NCI-H1436 (cell line): ENCODE data around the gene HSPB7.
"Not testable (repeated sequence)": the region's sequence is repeated elsewhere in the genome, so short reads cannot be mapped to it uniquely, and the experiment has no call there.

Experiments used
- DNase-seq: peaks from one replicate; lab custom pipeline; 2025; lab: John Stamatoyannopoulos, UW

The HSPB7 gene

DNA sequence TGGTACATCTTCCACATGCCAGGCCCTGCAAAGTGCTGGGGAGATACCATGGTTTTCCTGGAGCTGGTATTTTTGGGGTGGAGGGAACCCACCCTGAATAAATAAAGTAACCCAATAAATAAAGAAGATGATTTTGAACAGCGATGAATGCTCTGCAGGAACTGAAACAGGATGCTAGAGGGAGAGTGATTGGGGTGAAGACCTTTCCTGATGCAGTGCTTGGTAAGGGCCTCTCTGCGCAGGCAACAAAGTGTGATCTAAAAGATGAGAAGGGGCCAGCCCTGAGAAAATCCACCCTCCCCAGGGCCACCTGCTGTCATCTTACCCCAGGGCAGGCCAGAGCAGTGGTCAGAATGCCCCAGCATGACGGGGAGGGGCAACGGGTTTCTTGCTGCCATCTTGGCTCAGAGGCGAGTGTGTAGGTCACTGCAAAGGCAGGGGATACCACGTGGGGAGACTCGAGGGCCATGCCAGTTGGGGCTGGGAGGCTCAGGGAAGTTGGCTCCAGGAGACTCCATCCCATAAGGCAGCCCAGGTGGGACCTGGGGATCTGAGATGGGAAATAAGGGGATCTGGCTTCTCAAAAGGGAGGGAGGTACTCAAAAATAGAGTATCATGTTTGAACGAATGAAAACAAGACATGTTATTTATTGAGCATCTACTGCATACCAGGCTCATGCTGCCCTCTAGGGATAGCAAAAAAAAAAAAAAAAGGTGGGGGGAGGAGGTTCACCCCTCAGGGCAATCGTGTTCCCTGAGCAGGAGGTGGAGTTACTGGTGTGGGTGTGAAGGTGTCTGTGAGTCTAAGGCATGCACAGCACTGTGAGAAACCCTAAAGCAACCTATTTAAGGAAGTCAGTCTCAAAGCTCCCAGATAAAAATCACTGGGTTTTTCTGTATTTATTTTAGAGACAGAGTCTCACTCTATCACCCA lies 11.0 kb downstream of the HSPB7 start:
- DNase-seq: no peak

DNA sequence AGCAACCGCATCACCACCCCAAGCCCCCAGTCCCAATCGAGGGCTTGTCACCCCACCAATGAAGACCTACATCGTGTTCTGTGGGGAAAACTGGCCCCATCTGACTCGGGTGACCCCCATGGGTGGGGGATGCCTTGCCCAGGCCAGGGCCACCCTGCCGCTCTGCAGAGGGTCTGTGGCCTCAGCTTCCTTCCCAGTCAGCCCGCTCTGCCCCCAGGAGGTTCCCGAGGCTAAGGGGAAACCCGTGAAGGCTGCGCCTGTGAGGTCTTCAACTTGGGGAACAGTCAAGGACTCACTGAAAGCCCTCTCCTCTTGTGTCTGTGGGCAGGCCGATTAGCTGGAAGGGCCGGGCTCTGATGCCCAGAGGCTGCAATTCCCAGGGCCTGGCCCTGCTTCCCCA lies 11.8 kb downstream of the HSPB7 start:
- DNase-seq: no peak

DNA sequence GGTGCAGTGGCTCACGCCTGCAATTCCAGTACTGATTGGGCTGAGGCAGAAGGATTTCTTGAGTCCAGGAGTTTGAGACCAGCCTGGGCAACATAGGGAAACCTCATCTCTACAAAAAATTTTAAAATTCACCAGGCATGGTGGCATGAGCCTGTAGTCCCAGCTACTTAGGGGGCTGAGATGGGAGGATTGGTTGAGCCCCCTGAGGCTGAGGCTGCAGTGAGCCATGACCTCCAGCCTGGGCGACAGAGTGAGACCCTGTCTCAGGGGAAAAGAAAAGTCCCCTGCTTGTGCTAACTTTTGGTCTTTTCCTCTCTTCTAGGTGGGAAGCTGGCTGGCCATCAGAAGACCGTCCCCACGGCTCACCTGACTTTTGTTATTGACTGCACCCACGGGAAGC lies 12.2 kb downstream of the HSPB7 start:
- DNase-seq: no peak

DNA sequence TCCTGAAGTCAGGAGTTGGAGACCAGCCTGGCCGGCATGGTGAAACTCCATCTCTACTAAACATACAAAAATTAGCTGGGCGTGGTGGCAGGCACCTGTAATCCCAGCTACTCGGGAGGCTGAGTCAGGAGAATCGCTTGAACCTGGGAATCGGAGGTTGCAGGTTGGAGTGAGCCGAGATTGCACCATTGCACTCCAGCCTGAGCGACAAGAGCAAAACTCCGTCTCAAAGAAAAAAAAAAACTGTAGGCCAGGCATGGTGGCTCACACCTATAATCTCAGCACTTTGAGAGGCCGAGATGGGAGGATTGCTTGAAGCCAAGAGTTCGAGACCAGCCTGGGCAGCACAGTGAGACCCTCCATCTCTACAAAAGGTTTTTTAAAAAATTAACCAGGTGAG lies 16.6 kb downstream of the HSPB7 start:
- DNase-seq: not testable (repeated sequence)

DNA sequence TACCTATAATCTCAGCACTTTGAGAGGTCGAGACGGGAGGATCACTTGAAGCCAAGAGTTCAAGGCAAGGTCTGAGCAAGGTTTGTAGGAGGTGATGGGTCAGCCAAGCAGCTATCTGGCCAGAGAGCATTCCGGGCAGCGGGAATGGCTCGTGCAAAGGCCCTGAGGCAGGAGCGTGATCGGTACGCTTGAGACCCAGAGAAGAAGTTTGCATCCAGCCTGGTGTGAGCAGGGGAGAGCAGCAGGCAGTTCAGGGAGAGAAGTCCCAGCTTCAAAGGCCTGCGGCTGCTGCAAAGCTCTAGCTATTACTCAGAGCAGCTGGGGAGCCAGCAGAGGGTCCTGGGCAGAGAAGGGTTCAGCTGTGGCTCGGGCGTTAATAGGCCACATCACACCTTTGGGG lies 18.9 kb downstream of the HSPB7 start:
- DNase-seq: no peak

DNA sequence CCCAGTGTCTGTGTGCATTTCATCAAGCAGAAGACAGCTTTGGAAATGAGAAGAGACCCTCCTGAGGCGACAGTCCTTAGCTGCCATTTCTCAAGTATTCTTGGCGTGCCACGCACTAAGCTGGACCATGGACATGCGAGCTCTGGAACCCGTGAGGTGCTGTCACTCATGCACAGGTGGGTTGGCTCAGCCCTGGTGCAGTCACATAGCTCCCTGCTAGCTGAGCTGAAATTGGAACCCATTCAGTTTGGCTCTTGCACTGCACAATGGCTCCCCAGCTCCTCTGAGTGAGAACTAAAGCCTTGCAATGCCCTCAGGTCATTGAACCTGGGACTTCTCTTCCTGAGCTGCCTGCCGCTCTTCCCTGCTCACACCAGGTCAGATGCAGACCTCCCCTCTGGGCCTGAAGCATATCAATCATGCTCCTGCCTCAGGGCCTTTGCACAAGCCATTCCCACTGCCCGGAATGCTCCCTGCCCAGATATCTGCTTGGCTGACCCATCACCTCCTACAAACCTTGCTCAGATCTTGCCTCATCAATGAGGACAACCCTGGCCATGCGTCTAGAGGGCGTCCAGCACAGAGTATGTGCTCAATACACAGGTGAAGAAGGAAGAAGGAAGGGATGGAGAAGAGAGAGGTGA lies 20.1 kb downstream of the HSPB7 start:
- no peak for DNase-seq

DNA sequence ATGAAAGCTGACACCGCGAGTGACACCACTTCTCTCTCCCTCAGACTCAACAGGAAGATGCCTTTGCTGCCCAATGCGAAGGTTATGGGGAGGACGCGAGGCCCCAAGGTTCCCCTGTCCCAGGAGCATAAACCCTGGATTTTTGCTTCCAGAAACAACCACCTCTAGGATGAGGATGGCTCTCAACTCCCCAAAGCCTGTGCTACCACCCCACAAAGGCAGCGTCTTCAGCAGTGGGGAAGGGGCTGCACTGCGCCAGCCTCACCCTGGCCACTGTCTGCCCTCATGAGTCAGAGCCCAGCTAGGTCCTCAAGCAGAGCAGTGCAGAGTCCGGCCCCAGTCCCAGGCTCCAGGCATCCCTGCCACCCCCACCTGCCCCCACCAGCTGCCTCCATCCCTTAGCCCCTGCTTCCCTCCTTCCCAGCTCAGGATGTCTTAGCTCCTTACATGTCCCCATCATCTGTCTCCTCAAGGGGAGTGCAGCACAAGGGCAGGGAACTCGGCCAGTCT lies 20.7 kb downstream of the HSPB7 start:
- no peak for DNase-seq

DNA sequence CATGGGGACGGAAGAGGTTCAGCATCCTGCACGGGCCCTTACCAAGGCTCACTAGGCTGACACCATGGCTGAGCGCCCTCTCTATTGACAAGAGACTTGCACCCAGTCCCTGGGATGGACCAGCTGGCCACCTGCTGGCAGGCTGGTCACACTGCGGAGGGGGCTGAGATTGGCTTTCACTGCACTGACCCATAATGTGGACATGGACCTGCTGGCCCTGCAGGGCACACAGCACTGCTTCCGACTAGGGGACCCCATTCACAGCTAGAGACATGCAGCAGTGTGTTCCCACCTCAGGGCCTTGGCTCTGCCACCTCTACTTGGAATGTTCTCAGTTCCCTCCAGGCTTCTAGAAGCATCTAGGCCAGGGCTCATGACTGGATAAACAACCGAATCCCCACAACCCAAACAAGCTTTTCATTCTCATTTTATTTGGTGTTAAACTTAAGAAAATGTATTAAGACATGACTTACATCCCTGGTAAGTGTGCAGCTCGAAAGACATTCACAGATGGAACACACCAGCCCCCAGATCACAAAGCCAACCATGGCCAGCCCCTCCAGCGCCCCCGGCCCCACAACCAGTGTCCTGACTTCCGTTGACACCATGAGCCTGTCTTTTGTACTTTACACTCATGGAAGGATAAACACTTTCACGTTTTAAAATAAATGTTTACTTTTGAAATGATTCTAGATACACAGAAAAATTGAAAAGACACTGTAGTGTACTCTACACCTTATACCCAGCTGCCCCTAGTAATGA lies 23.1 kb downstream of the HSPB7 start:
- no peak for DNase-seq

DNA sequence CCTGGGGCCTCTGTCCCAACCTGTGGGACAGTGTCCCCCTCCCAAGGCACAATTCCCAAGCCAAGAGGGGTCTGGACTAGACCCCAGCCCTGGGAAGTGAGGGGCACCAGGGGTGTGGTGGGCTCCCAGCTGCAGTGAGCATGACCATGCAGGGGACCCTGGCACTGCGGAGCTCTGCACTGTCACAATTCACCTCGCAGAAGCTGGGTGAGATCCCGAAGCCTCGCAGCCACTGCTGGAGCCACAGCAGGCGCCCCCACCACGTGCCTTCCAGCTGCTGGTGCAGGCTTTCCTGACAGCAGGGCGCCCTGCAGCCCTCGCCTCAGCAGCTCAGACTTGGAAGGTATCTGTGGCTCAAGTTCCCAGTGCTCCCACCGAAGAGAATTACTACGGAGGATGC lies 23.8 kb downstream of the HSPB7 start:
- no peak for DNase-seq

DNA sequence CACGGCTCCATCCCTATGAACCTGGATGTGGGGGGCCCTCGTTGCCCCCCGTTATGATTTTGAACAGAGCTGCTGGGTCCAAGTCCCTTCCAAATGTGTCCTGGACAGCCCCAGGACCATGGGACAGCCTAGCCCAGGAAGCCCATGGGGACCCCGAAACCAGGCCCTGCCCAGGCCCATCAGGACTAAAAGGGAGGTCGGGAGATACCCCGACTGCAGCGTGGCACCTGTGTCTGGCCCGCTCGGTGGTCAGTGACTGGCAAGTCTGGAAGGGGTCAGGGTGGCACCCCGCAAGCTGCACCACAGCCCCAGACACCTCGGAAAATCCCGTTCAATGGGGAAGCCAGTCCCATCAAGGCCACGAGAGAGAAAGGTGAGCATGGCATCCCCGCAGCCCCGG lies 24.2 kb downstream of the HSPB7 start:
- DNase-seq: no peak

DNA sequence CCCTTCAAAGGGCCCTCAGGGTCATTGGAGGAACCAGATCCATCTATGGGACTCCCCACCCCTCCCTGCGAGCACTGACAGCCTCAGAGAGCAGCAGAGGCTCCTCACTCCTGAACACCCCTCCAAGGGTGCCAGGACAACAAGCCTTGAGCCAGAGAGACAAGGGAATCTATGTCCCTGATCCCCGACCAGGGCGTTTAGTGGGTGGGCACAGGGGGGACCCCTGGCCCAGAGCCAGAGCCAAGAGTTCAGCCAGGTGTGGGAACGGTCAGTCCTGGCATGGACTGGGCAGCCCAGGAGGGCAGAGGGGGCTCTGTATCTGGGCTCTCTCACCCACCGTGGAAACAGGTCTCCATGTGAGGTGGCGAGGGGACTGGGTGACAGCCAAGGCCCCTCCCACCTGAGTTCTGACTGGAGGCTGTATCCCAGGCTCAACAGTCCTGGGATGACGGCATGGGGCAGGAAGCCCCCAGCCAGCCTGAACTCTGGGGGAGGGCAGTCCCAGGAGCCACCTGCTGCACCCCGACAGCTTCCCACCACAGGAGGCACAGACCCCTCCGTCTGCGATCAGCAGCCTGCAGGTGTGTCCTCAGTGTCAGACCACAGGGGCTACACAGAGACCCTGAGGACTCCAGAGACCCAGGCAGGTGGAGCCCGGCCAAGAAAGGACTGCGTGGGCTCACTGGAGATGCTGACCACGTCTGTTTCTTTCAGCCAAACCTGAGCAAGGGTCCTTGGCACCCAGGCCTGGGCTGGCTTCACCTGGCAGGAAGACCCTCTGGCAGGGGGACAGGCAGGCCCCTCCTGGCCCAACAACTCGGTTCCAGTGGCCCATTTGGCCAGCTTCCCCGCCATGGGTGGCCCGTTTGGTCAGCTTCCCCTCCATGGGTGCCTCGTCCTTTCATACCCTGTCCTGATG lies 25.0 kb downstream of the HSPB7 start:
- no peak for DNase-seq

DNA sequence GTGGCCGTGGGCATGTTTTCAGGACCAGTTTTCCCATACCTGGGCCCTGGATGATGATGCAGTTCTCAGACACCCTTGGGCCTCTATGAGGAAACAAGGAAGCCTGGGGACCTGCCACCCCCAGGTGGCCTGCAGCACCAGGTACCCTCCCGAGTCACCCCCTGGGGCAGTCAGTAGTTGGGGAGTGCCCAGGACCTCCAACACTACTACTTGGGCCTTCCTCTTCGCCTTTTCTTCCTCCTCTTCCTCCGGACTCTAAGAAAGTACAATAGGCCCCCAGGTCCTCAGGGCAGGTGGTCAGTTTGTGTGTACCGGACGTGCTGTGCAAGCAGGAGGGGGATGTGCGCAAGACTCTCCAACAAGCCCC lies 25.7 kb downstream of the HSPB7 start:
- no peak for DNase-seq

DNA sequence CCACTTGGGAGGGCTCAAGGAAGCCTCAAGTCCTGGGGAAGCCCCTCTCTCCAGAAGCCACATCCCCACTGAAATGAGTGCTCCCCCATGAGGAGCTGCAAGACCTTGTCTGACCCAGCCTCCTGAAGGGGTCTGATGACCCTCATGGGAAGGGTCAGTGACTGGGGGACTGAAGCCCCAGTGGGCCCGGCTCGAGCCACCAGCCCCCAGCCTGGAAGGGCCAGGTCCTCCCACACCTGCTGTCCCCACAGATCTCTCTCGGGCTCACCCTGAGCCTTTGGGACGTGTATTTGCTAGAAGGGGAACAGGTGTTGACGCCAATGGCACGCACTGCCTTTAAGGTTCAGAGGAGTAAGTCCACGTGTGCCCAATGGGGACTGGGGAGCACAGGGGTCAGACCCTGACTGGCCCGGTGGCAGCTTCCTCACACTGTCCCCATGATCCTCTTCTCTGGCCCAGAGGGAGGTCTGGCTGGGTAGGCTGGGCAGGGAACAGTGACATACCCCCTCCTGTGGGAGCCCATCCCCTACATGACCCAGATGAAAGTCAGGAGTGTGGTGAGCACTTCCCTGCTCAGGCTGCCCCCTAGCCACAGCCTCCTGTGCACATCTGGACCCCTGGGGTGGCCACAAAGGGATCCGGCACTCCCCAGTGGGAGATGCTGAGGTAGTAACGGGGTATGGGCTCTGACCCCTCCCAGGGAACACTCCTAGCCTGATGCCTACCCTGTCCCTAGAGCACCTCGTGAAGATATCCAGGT lies 26.2 kb downstream of the HSPB7 start:
- no peak for DNase-seq

DNA sequence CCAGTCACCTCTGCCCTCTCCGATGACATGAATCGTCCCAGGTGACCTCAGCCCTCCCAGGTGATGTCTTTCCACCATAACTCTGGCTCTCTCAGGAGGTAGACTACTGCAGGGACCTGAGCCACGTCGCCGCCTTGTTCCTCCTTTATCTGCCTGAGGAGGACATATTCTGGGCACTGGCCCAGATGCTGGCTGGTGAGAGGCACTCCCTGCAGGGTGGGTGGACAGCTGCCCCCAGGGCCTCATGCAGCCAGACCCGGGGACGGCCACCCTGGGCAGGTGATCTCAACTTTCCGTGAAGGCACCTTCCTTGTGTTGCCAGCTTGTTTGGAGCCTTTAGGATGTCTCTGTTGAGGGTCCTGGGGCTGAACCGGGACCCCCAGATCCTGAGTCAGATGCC lies 28.1 kb downstream of the HSPB7 start:
- DNase-seq: no peak

DNA sequence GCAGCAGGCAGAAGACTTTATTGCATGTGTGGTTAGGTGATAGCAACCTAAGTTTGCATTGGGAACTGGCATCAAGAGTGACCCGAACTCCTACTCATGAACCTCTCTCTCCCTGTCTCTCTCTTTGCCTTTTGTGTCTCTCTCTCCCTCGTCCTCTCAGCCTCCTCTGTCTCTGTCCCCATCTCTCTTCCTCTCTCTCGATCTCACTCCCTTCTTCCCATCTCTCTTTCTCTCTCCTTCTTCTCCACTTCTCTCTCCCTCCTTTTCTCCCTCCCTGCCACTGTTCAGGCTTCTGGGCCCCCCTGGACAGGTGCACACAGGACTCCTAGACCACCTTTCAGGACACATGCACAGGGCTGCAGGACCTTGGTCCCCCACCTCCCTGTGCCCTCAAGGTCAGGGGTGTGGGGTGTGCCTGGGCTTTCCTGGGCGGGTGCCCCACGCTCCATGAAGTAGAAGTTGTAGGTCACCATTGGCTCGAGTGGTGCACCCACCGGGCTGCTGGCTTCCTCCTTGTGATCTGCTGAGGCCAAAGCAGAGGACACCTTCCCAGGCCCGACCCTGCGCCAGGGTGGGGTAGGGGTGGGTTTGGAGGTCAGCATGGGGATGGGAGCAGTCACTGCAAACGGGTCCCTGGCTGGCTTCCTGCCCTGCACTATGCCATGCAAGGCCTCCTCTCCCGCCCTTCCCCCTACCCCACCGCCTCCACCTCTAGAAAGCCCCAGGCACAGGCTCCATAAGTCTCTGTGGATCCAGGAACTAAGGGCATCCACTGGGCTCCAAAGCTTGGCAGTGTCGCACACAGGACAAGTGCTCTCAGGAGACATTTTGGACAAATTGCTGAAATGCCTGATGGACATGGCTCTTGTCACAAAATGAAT lies 28.7 kb downstream of the HSPB7 start:
- DNase-seq: no peak

DNA sequence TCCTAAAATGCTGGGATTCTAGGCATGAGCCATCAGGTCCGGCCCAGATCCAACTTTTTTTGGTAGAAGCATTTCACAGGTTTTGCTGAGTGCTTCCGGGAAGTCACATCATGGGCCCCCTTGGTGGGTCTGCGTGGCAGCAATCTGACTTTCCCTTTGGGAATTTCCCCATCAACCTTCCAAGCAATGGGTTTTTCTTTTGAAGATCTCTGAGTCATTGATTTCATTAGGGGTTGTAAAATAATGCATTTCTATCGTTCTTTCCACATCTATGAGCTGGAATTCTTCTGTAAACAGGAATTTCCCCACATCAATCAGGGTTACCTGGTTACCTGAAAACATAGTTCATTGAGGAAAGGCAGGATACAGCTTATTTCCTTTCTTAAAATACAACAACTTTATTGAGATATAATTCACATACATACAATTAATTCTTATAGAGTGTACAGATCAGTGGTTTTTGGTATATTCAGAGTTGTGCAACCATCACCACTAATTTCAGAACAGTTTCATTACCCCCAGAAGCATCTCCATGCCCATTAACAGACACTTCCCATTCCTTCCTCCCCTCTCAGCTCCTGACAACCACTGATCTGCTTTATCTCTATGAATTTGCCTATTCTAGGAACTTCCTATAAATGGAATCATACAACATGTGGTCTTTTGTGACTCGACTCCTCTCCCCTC lies 32.1 kb downstream of the HSPB7 start:
- no peak for DNase-seq

DNA sequence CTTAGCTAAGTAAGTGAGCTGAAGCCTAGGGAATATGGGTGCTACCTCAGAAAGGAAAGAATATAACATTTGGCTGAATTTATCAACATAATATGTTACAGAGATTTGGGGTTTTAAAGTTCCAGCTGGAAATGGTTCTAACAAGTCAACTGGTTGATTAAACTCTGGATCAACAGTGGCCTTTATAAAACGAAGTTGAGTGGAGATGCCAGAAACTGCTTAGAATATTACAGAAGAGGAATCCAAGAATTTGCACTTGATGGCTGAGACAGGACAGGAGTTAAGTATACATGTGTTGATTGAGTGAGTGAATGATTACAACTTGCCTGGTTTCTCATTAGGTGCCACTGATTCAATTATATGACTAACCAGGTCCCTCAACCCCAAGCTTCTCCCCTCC lies 34.6 kb downstream of the HSPB7 start:
- no peak for DNase-seq

DNA sequence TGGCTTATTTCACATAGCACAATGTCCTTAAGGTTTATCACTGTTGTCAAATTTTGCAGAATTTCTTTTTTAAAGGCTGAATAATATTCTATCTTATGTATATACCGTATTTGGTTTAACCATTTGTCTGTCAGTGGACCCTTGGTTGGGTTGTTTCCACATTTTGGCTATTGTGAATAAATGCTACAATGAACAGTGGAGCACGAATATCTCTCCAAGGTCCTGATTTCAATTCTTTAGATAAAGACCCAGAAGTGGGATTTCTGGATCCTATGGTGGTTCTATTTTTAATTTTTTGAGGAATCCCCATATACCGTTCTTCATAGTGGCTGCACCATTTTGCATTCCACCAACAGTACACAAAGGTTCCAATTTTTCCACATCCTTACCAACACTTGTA lies 36.2 kb downstream of the HSPB7 start:
- DNase-seq: no peak

DNA sequence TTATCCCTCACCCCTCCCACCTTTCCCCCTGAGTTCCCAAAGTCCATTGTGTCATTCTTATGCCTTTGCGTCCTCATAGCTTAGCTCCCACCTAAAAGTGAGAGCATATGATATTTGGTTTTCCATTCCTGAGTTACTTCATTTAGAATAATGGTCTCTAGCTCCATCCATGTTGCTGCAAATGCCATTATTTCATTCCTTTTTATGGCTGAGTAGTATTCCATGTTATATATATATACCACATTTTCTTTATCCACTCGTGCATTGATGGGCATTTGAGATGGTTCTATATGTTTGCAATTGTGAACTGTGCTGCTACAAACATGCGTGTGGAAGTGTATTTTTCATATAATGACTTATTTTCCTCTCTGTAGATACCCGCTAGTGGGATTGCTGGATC lies 39.9 kb downstream of the HSPB7 start:
- not testable (repeated sequence) for DNase-seq
